HuH-7.5 (cell line): ENCODE data around the gene KRT86.
"Not testable (repeated sequence)": the region's sequence is repeated elsewhere in the genome, so short reads cannot be mapped to it uniquely, and the experiment has no call there.

Source experiments
- DNase-seq: peaks from one replicate; pipeline ENCODE4 v3.0.0; 2011; ENCODE audit warnings: low spot score

KRT86 gene

GRCh38 chr12:52336641-52337040 is 62.2 kb downstream of the KRT86 start:
- DNase-seq, result no peak

- no peak for DNase-seq
These were observed 62.6 kb downstream of the KRT86 start for GRCh38 chr12:52337054-52337453.

GRCh38 chr12:52338241-52338960 is 64.0 kb downstream of the KRT86 start:
- no peak for DNase-seq

- no peak for DNase-seq
These were observed 66.7 kb downstream of the KRT86 start for GRCh38 chr12:52341066-52341580.

- no peak for DNase-seq
These were observed 68.5 kb downstream of the KRT86 start for GRCh38 chr12:52342781-52343490.

- no peak for DNase-seq
These were observed 69.1 kb downstream of the KRT86 start for GRCh38 chr12:52343550-52343949.

GRCh38 chr12:52344111-52344510 is 69.7 kb downstream of the KRT86 start:
- DNase-seq, result no peak

- not testable (repeated sequence) for DNase-seq
These were observed 70.6 kb downstream of the KRT86 start for GRCh38 chr12:52345041-52345440.

- no peak for DNase-seq
These were observed 72.1 kb downstream of the KRT86 start for GRCh38 chr12:52346593-52346992.

GRCh38 chr12:52347016-52347415 is 72.6 kb downstream of the KRT86 start:
- DNase-seq, result no peak

GRCh38 chr12:52347551-52348510 is 73.4 kb downstream of the KRT86 start:
- no peak for DNase-seq

- DNase-seq, result no peak
These were observed 74.8 kb downstream of the KRT86 start for GRCh38 chr12:52349196-52349595.

GRCh38 chr12:52350021-52350620 is 75.7 kb downstream of the KRT86 start:
- no peak for DNase-seq

GRCh38 chr12:52350786-52351185 is 76.3 kb downstream of the KRT86 start:
- DNase-seq, result no peak

GRCh38 chr12:52351196-52352059 is 77.0 kb downstream of the KRT86 start:
- DNase-seq, result no peak

GRCh38 chr12:52352951-52353350 is 78.5 kb downstream of the KRT86 start:
- no peak for DNase-seq

- no peak for DNase-seq
These were observed 79.3 kb downstream of the KRT86 start for GRCh38 chr12:52353766-52354165.

- DNase-seq, result no peak
These were observed 79.8 kb downstream of the KRT86 start for GRCh38 chr12:52354200-52354599.

- DNase-seq, result no peak
These were observed 80.7 kb downstream of the KRT86 start for GRCh38 chr12:52355176-52355575.

- no peak for DNase-seq
These were observed 81.8 kb downstream of the KRT86 start for GRCh38 chr12:52356031-52356761.
